GM23338 (cell line): Measurements from ENCODE around the gene ACSM2B.
"Not testable (repeated sequence)": the region's sequence is repeated elsewhere in the genome, so short reads cannot be mapped to it uniquely, and the experiment has no call there.

Source experiments
- EZH2 ChIP-seq: fragments of 200-600 bp; sonication (generic); IDR thresholded peaks from one replicate; pipeline ENCODE4 v1.8.0; 2017; ENCODE audit warnings: antibody characterized with exemption, mild to moderate bottlenecking, low read depth; ENCODE audit not compliant: unreplicated experiment
- EZH2phosphoT487 ChIP-seq: fragments of 200-600 bp; sonication (generic); IDR thresholded peaks from one replicate; pipeline ENCODE4 v1.8.1; 2018; ENCODE audit warnings: antibody characterized with exemption; ENCODE audit not compliant: unreplicated experiment
- JUNB ChIP-seq: IDR thresholded peaks from one replicate; pipeline ENCODE4 v1.6.1; 2016; ENCODE audit warnings: antibody characterized with exemption; ENCODE audit not compliant: unreplicated experiment
- POLR2AphosphoS5 ChIP-seq: IDR thresholded peaks from 2 replicates; pipeline ENCODE4 v1.6.1; 2016; ENCODE audit warnings: antibody characterized with exemption, low read depth
- TF ChIP-seq, protein P1 (sequence below), 2 experiments: fragments of 200-600 bp in 1 of 2; sonication (generic) in 1 of 2; conservative IDR thresholded peaks; 2 replicates each; pipeline versions ENCODE4 v1.5.1 to v1.6.1; 2016 to 2017; ENCODE audit warnings: antibody characterized with exemption in 2 of 2, low read depth in 2 of 2, mild to moderate bottlenecking in 2 of 2, moderate library complexity in 1 of 2
- TF ChIP-seq, protein P2 (sequence below): IDR thresholded peaks from one replicate; pipeline ENCODE4 v1.6.1; 2018; ENCODE audit warnings: antibody characterized with exemption; ENCODE audit not compliant: unreplicated experiment

DNA sequence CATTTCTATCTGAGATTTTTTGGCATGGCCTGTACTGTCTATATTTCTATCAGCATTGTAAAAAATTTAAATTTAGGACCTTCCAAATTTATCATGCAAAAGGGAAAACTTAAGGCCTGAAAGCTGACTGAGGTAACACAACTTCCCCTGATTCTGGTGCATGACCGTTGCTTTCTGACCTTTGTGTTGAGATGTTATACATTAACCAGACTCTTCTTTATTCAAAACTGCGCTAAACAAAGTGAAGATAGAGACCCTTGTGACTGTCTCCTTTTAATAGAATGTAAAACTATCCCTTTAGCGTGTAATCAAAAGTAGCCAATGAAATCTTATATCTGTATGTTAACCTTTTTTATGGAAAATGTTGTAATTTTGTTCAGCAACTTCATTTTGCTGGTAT, 1.9 kb upstream of the ACSM2B start:
- TF ChIP-seq POLR2AphosphoS5, EZH2phosphoT487, EZH2, JUNB: not testable (repeated sequence)
- TF ChIP-seq, protein P1, sequence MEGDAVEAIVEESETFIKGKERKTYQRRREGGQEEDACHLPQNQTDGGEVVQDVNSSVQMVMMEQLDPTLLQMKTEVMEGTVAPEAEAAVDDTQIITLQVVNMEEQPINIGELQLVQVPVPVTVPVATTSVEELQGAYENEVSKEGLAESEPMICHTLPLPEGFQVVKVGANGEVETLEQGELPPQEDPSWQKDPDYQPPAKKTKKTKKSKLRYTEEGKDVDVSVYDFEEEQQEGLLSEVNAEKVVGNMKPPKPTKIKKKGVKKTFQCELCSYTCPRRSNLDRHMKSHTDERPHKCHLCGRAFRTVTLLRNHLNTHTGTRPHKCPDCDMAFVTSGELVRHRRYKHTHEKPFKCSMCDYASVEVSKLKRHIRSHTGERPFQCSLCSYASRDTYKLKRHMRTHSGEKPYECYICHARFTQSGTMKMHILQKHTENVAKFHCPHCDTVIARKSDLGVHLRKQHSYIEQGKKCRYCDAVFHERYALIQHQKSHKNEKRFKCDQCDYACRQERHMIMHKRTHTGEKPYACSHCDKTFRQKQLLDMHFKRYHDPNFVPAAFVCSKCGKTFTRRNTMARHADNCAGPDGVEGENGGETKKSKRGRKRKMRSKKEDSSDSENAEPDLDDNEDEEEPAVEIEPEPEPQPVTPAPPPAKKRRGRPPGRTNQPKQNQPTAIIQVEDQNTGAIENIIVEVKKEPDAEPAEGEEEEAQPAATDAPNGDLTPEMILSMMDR (conservative IDR thresholded peaks at IDR 0.05; ENCODE audit: low read depth in 2 of 2) = not testable (repeated sequence)
- TF ChIP-seq, protein P2, sequence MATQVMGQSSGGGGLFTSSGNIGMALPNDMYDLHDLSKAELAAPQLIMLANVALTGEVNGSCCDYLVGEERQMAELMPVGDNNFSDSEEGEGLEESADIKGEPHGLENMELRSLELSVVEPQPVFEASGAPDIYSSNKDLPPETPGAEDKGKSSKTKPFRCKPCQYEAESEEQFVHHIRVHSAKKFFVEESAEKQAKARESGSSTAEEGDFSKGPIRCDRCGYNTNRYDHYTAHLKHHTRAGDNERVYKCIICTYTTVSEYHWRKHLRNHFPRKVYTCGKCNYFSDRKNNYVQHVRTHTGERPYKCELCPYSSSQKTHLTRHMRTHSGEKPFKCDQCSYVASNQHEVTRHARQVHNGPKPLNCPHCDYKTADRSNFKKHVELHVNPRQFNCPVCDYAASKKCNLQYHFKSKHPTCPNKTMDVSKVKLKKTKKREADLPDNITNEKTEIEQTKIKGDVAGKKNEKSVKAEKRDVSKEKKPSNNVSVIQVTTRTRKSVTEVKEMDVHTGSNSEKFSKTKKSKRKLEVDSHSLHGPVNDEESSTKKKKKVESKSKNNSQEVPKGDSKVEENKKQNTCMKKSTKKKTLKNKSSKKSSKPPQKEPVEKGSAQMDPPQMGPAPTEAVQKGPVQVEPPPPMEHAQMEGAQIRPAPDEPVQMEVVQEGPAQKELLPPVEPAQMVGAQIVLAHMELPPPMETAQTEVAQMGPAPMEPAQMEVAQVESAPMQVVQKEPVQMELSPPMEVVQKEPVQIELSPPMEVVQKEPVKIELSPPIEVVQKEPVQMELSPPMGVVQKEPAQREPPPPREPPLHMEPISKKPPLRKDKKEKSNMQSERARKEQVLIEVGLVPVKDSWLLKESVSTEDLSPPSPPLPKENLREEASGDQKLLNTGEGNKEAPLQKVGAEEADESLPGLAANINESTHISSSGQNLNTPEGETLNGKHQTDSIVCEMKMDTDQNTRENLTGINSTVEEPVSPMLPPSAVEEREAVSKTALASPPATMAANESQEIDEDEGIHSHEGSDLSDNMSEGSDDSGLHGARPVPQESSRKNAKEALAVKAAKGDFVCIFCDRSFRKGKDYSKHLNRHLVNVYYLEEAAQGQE = not testable (repeated sequence)
